ENCODE measurements around the gene MAGI2.

The MAGI2 gene

GRCh38 chr7:78176171-78176570, 1277.3 kb downstream of the MAGI2 start:
- DNase-seq (ENCODE audit: low spot score), result peak; percentile 44

GRCh38 chr7:78175330-78176100, 1278.0 kb downstream of the MAGI2 start:
- no peak for DNase-seq (ENCODE audit: low spot score)

- DNase-seq (ENCODE audit: low spot score), result no peak
These were observed 1279.8 kb downstream of the MAGI2 start for GRCh38 chr7:78173666-78174065.

- DNase-seq (ENCODE audit: low spot score), result no peak
These were observed 1280.4 kb downstream of the MAGI2 start for GRCh38 chr7:78172933-78173591.

GRCh38 chr7:78172267-78172757, 1281.2 kb downstream of the MAGI2 start:
- DNase-seq (ENCODE audit: low spot score), result no peak

GRCh38 chr7:78171398-78171797, 1282.1 kb downstream of the MAGI2 start:
- DNase-seq (ENCODE audit: low spot score), result no peak

- no peak for DNase-seq (ENCODE audit: low spot score)
These were observed 1282.7 kb downstream of the MAGI2 start for GRCh38 chr7:78170815-78171214.

- DNase-seq (ENCODE audit: low spot score), result no peak
These were observed 1283.5 kb downstream of the MAGI2 start for GRCh38 chr7:78169992-78170391.

GRCh38 chr7:78168865-78169264, 1284.6 kb downstream of the MAGI2 start:
- no peak for DNase-seq (ENCODE audit: low spot score)

GRCh38 chr7:78167860-78168259, 1285.6 kb downstream of the MAGI2 start:
- DNase-seq (ENCODE audit: low spot score), result no peak

GRCh38 chr7:78165854-78166253, 1287.6 kb downstream of the MAGI2 start:
- no peak for DNase-seq (ENCODE audit: low spot score)

- DNase-seq (ENCODE audit: low spot score), result no peak
These were observed 1288.0 kb downstream of the MAGI2 start for GRCh38 chr7:78165454-78165853.

- DNase-seq (ENCODE audit: low spot score), result no peak
These were observed 1289.0 kb downstream of the MAGI2 start for GRCh38 chr7:78164459-78164858.

GRCh38 chr7:78161781-78162180, 1291.7 kb downstream of the MAGI2 start:
- DNase-seq (ENCODE audit: low spot score), result no peak

GRCh38 chr7:78159545-78159944, 1293.9 kb downstream of the MAGI2 start:
- no peak for DNase-seq (ENCODE audit: low spot score)

GRCh38 chr7:78153285-78153684, 1300.2 kb downstream of the MAGI2 start:
- DNase-seq (ENCODE audit: low spot score), result no peak

GRCh38 chr7:78151229-78151628, 1302.2 kb downstream of the MAGI2 start:
- peak; percentile 50 for DNase-seq (ENCODE audit: low spot score)

- DNase-seq (ENCODE audit: low spot score), result peak; percentile 75
These were observed 1303.7 kb downstream of the MAGI2 start for GRCh38 chr7:78149787-78150186.

- DNase-seq (ENCODE audit: low spot score), result no peak
These were observed 1305.1 kb downstream of the MAGI2 start for GRCh38 chr7:78148166-78148894.

- DNase-seq (ENCODE audit: low spot score), result no peak
These were observed 1306.9 kb downstream of the MAGI2 start for GRCh38 chr7:78146546-78146945.

- no peak for DNase-seq (ENCODE audit: low spot score)
These were observed 1309.8 kb downstream of the MAGI2 start for GRCh38 chr7:78143661-78144060.

- DNase-seq (ENCODE audit: low spot score), result peak; percentile 72
These were observed 1311.8 kb downstream of the MAGI2 start for GRCh38 chr7:78141522-78142281.

Data from GM03348 (cell line).